Esophagus muscularis mucosa (tissue), 4 donors: ENCODE measurements around the gene MYOCOS.

Experiments
- EP300 ChIP-seq: sonication (generic); formaldehyde crosslinking; IDR thresholded peaks from one replicate; pipeline ENCODE4 v1.6.1; 2017; ENCODE audit warnings: antibody characterized with exemption
- POLR2A ChIP-seq: fragments of 450-650 bp; IDR thresholded peaks from one replicate; pipeline ENCODE4 v1.6.1; 2017; ENCODE audit warnings: antibody characterized with exemption, moderate library complexity, mild to moderate bottlenecking, low read depth
- POLR2AphosphoS5 ChIP-seq, 2 donors: sonication (generic); formaldehyde crosslinking; IDR thresholded peaks; one replicate each; pipeline ENCODE4 v1.6.1; 2017; ENCODE audit warnings: antibody characterized with exemption in 2 of 2
- TF ChIP-seq, protein P1 (sequence below), 3 experiments: fragments of 200-600 bp in 2 of 3; fragments of 450-650 bp in 1 of 3; sonication (generic) in 2 of 3; IDR thresholded peaks; one replicate each; pipeline ENCODE4 v1.5.1; 2017 to 2019; ENCODE audit warnings: antibody characterized with exemption in 3 of 3, mild to moderate bottlenecking in 2 of 3, moderate library complexity in 1 of 3

DNA sequence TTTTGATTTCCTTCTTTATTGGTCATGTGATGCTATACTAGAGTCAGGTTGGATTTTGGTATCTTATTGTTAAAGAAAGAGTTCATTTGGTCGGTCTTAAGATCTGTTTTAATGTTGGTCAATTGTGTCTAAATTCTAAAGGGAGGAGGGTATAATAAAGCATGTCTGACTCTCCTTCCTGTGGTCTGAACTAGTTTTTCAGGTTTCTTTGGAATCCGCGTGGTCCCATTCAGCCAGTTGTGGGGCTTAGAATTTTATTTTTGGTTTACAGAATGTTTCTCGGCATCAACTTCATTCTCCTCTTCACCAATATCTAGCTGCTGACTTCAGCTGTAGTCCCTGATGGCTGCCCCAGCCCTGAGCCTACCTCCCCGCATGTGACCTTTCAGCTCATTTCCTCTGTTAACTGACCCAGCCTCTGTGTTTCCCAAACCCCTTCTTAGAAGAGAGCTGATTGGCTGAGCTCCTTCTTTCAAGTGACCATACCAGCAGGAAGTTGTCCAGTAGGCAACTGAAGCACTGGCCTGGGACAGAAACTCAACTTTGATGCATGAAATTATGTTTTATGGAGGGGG, 39.1 kb downstream of the MYOCOS start:
- TF ChIP-seq, protein P1, sequence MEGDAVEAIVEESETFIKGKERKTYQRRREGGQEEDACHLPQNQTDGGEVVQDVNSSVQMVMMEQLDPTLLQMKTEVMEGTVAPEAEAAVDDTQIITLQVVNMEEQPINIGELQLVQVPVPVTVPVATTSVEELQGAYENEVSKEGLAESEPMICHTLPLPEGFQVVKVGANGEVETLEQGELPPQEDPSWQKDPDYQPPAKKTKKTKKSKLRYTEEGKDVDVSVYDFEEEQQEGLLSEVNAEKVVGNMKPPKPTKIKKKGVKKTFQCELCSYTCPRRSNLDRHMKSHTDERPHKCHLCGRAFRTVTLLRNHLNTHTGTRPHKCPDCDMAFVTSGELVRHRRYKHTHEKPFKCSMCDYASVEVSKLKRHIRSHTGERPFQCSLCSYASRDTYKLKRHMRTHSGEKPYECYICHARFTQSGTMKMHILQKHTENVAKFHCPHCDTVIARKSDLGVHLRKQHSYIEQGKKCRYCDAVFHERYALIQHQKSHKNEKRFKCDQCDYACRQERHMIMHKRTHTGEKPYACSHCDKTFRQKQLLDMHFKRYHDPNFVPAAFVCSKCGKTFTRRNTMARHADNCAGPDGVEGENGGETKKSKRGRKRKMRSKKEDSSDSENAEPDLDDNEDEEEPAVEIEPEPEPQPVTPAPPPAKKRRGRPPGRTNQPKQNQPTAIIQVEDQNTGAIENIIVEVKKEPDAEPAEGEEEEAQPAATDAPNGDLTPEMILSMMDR (IDR thresholded peaks at IDR 0.05): no peak
- TF ChIP-seq POLR2A: no peak
- no peak for TF ChIP-seq POLR2AphosphoS5 (IDR thresholded peaks at IDR 0.05)
- no peak for TF ChIP-seq EP300
